RKO (cell line): ENCODE measurements around the gene GLRA1.
"Not testable (repeated sequence)": the region's sequence is repeated elsewhere in the genome, so short reads cannot be mapped to it uniquely, and the experiment has no call there.

ENCODE experiments used
- DNase-seq: peaks from one replicate; pipeline ENCODE4 v3.0.0-alpha.2; 2016; ENCODE audit warnings: low spot score

The GLRA1 gene

GRCh38 chr5:151881621-151882225, 42.9 kb downstream of the GLRA1 start:
- DNase-seq, result no peak

DNA sequence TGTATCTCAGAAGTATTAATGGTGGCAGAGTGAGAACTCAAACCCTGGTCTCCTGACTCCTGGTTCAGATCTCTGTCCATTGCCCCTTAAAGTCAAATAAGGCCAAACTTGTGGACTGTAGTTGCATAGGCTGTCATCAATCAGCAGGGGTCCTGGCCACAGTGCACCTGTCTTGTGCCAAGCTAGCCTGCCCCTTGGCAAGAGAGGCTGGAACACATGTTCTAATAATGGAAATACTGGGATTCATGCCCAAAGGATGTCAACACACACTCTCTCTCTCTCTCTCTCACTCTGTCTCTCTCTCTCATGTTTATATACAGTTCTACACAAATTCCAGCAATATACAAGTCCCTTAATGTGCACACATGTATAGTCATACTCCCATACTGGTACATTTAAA, 44.3 kb downstream of the GLRA1 start:
- DNase-seq, result no peak

DNA sequence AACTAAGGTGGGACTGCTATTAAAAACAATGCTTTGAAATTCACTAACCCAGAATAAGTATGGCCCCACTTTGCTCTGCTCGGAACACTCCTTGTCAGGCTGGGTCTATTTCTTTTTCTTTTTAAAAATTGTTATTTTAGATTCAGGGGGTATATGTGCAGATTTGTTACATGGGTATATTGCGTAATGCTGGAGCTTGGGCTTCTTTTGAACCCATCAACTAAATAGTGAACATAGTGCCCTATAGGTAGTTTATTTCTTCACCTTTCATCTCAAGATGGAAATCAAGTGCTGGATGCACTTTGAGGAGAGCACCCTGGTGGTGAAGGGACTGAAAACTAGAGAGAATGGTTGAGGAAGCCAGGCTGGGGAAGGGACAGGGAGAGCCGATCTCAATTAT, 51.0 kb downstream of the GLRA1 start:
- DNase-seq, result no peak

- DNase-seq, result no peak
Observed at GRCh38 chr5:151872701-151873100, 52.0 kb downstream of the GLRA1 start.

GRCh38 chr5:151870820-151871219, 53.8 kb downstream of the GLRA1 start:
- no peak for DNase-seq

GRCh38 chr5:151870271-151870670, 54.4 kb downstream of the GLRA1 start:
- DNase-seq, result no peak

GRCh38 chr5:151869843-151870242, 54.8 kb downstream of the GLRA1 start:
- DNase-seq, result no peak

GRCh38 chr5:151868451-151868850, 56.2 kb downstream of the GLRA1 start:
- no peak for DNase-seq

- no peak for DNase-seq
Observed at GRCh38 chr5:151864061-151864748, 60.4 kb downstream of the GLRA1 start.

GRCh38 chr5:151863566-151863965, 61.1 kb downstream of the GLRA1 start:
- no peak for DNase-seq

- no peak for DNase-seq
Observed at GRCh38 chr5:151862811-151863472, 61.7 kb downstream of the GLRA1 start.

DNA sequence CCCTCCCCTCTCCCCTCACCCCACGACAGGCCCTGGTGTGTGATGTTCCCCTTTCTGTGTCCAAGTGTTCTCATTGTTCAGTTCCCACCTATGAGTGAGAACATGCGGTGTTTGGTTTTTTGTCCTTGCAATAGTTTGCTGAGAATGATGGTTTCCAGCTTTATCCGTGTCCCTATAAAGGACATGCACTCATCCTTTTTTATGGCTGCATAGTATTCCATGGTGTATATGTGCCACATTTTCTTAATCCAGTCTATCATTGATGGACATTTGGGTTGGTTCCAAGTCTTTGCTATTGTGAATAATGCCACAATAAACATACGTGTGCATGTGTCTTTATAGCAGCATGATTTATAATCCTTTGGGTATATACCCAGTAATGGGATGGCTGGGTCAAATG, 63.8 kb downstream of the GLRA1 start:
- not testable (repeated sequence) for DNase-seq

- no peak for DNase-seq
Observed at GRCh38 chr5:151856861-151857260, 67.8 kb downstream of the GLRA1 start.

GRCh38 chr5:151855701-151856100, 69.0 kb downstream of the GLRA1 start:
- DNase-seq, result no peak

DNA sequence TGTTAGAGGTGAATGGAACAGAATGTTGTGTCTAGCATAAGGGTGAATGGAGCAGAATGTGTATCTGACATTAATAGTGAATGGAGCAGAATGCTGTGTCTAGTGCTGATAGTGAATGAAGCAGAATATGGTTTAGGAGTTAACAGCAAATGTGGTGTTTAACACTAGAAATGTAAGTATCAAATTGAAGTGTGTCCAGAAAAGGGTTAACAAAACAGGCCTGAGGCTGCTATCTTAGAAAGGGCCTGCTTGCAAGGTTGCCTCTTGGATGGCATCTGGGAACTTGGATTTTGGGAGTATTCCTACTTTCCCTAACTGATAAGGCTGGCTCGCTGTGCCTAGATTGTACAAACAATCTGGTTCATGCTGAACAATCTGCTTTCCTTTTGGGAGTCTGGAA, 76.8 kb downstream of the GLRA1 start:
- DNase-seq, result no peak

DNA sequence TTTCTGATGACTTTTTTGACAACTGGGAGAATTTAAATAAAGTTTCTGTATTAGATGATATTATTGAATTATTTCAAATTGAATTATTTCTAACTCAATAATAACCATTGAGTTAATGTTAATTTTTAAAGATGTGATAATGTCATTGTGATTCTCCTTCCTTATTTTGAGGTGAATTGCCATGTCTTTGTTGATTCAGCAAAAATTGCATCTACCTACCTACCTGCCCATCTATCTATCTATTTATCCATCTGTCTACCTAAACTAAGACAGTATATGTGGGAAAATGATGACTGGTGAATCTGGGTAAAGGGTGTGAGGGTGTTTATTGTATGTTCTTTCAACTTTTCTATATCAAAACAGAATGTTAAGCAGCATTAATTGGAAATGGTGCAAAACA, 77.9 kb downstream of the GLRA1 start:
- DNase-seq, result no peak

GRCh38 chr5:151832843-151833242, 91.8 kb downstream of the GLRA1 start:
- not testable (repeated sequence) for DNase-seq

- no peak for DNase-seq
Observed at GRCh38 chr5:151829370-151829769, 95.3 kb downstream of the GLRA1 start.

GRCh38 chr5:151825445-151825844, 99.2 kb downstream of the GLRA1 start:
- DNase-seq, result peak; percentile 76

GRCh38 chr5:151822141-151822540, 102.5 kb downstream of the GLRA1 start:
- no peak for DNase-seq

GRCh38 chr5:151820903-151821302, 103.7 kb downstream of the GLRA1 start:
- no peak for DNase-seq

DNA sequence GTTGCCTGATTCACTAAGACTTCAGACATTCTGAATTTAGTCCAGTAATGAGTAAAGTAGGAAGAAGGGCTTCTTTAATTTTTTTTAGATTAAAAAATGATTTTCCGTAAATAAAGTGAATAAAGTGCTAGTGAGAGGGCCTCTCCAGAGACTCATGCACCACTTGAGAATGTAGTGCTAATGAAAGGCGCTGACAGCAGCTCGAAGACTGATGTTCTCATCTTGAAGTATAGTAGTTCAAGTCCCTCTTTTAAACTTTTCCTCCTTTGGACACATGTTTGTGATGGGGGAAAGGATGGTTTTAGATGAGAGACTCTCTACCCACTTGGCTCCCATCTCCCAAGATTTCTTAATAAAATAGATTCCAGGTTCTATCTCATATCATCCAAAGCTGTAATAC, 104.4 kb downstream of the GLRA1 start:
- DNase-seq, result no peak

DNA sequence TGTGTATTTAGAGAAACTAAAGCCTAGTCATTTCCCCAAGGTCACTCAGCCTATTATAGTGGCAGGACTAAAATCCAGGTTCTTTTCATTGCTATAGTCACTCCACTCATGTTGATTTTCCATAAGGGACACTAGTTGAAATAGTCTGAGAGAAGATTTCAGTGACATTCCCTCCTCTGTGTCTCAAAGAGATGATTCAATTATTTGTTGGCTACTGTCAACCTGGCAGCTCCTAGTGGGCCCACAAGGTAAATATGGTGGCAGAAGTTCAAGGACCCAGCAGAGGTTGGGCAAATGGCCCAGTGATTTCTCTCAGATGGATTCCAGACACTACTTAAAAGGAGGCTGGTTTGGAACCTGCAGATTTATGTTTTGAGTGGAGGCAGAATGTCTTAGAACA, 104.8 kb downstream of the GLRA1 start:
- no peak for DNase-seq

DNA sequence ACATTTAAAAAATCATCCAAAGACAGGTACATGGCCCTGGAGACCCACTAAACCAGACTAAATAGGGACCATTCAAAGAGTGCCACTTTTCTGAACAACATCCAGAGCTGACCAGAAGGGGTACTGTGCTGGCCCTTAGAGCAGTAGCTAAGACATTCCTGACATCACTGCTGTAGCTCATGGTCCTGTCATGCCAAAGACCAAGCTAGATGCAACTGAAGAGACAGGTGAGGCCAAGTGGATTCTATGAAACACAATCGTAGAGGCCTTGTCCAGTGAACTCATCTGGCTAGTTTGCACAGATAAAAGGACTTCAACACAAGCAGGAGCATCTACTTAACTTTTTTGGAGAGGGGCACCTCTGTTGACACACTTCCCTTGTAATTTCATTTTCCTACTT, 109.6 kb downstream of the GLRA1 start:
- no peak for DNase-seq
